Ectodermal cell (in vitro differentiated cells): Measurements from ENCODE around the gene B3GNT2.
"Not testable (repeated sequence)": the region's sequence is repeated elsewhere in the genome, so short reads cannot be mapped to it uniquely, and the experiment has no call there.

ENCODE experiments used
- H3K27ac ChIP-seq: 2 replicates; pipeline ENCODE4 v1.7.0; 2013; ENCODE audit warnings: mild to moderate bottlenecking, low read depth, low read length; ENCODE audit not compliant: insufficient read depth, poor library complexity, severe bottlenecking
- H3K27me3 ChIP-seq: 2 replicates; pipeline ENCODE4 v1.7.0; 2013; ENCODE audit warnings: mild to moderate bottlenecking, low read length; ENCODE audit not compliant: insufficient read depth, control insufficient read depth, poor library complexity, severe bottlenecking
- H3K36me3 ChIP-seq: one replicate; pipeline ENCODE4 v1.7.0; 2013; ENCODE audit warnings: low read length; ENCODE audit not compliant: control insufficient read depth, insufficient read depth
- H3K4me1 ChIP-seq: one replicate; pipeline ENCODE4 v1.7.0; 2013; ENCODE audit warnings: low read length; ENCODE audit not compliant: control insufficient read depth, insufficient read depth
- H3K4me3 ChIP-seq: 2 replicates; pipeline ENCODE4 v1.7.0; 2013; ENCODE audit warnings: low read depth, low read length, control low read depth; ENCODE audit not compliant: insufficient read depth
- H3K9me3 ChIP-seq: 2 replicates; pipeline ENCODE4 v1.7.0; 2013; ENCODE audit warnings: mild to moderate bottlenecking, low read length, moderate library complexity; ENCODE audit not compliant: control insufficient read depth
- WGBS, 2 experiments: methylation state at CpG; one replicate each; pipeline ENCODE4 v1.1.7; 2013; ENCODE audit warnings: missing lambda C conversion rate in 2 of 2; 5-methylcytosine and 5-hydroxymethylcytosine counted together

The B3GNT2 gene

GRCh38 chr2:62265106-62265505 is 69.2 kb downstream of the B3GNT2 start:
- H3K27ac ChIP-seq, result no peak overlapping the region
- H3K4me3 ChIP-seq, result no peak overlapping the region
- no peaks in the 10 kb centered on the region for H3K36me3 ChIP-seq
- H3K4me1 ChIP-seq, result peaks cover 6% of the 10 kb centered on the region
- no peaks in the 10 kb centered on the region for H3K9me3 ChIP-seq
- no peaks in the 10 kb centered on the region for H3K27me3 ChIP-seq
- 91 to 94% methylated on average over 4 of the region's 4 CpGs for WGBS, 2 experiments

- WGBS, 2 experiments, result 54 to 74% methylated on average over 6 to 7 of the region's 7 CpGs
- no peak overlapping the region for H3K27ac ChIP-seq
- H3K27me3 ChIP-seq, result no peaks in the 10 kb centered on the region
- H3K4me3 ChIP-seq, result no peak overlapping the region
- peaks cover 6% of the 10 kb centered on the region for H3K4me1 ChIP-seq
- H3K9me3 ChIP-seq, result no peaks in the 10 kb centered on the region
- H3K36me3 ChIP-seq, result no peaks in the 10 kb centered on the region
Measured at GRCh38 chr2:62266433-62267038, 70.6 kb downstream of the B3GNT2 start.

- no peak overlapping the region for H3K27ac ChIP-seq
- 97% methylated on average over 2 of the region's 2 CpGs for WGBS, 2 experiments
- H3K27me3 ChIP-seq, result no peaks in the 10 kb centered on the region
- no peaks in the 10 kb centered on the region for H3K9me3 ChIP-seq
- no peaks in the 10 kb centered on the region for H3K36me3 ChIP-seq
- H3K4me1 ChIP-seq, result peaks cover 6% of the 10 kb centered on the region
- H3K4me3 ChIP-seq, result no peak overlapping the region
Measured at GRCh38 chr2:62267696-62268095, 71.8 kb downstream of the B3GNT2 start.

- H3K27ac ChIP-seq, H3K4me3 ChIP-seq, H3K4me1 ChIP-seq, H3K27me3 ChIP-seq, H3K9me3 ChIP-seq, H3K36me3 ChIP-seq: not testable (repeated sequence)
- WGBS, 2 experiments, result 89 to 92% methylated on average over 4 of the region's 4 CpGs
Measured at GRCh38 chr2:62268681-62269188, 72.8 kb downstream of the B3GNT2 start.

GRCh38 chr2:62270728-62271127 is 74.8 kb downstream of the B3GNT2 start:
- no peaks in the 10 kb centered on the region for H3K9me3 ChIP-seq
- H3K36me3 ChIP-seq, result no peaks in the 10 kb centered on the region
- no peak overlapping the region for H3K4me3 ChIP-seq
- no peak overlapping the region for H3K27ac ChIP-seq
- WGBS, 2 experiments, result 89 to 90% methylated on average over 2 of the region's 3 CpGs
- H3K4me1 ChIP-seq, result peaks cover 6% of the 10 kb centered on the region
- no peaks in the 10 kb centered on the region for H3K27me3 ChIP-seq
